Astrocyte of the spinal cord (primary cell): Measurements from ENCODE around the gene CELSR1.
"Not testable (repeated sequence)": the region's sequence is repeated elsewhere in the genome, so short reads cannot be mapped to it uniquely, and the experiment has no call there.

Experiments used
- DNase-seq: peaks from one replicate; pipeline ENCODE4 v3.0.0; 2011; ENCODE audit warnings: low read depth, low spot score
- H3K4me3 ChIP-seq: 2 replicates; pipeline ENCODE4 v1.5.1; 2011; ENCODE audit warnings: low read depth, mild to moderate bottlenecking, low read length, moderate library complexity
- in situ Hi-C: cut with HindIII; loops from 2 replicates; pipeline ENCODE4 v1.10.0; 2017; ENCODE audit warnings: low sequenced_read_pairs
- TF ChIP-seq, protein P1 (sequence below): IDR thresholded peaks from 2 replicates; pipeline ENCODE4 v1.5.1; 2012; ENCODE audit warnings: low read depth, mild to moderate bottlenecking, low read length, inconsistent platforms

Gene CELSR1

DNA sequence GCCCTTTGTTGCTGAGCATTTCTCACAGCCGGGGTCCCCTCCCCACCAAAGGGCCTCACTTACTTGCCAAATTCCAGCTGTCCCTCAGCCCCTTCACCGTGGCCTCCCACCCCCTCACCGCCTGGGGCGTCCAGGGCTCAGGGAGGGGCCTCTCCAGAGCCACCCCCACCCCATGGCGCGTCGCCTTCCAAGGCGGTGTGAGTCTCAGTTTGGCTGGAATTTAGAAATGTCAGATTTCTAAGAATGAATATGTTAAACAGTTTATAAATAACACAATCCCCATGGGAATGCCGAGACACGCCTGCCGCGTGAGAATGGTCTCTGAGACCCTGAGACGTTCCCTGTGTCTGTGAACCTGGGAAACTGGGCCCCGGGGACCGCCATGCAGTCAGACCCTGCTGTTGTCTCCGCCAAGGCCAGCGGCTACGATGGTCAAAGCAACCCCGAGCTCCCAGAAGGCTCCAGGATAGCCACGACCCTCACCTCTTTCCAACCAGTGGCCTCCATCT, 28.9 kb downstream of the CELSR1 start:
- TF ChIP-seq, protein P1, sequence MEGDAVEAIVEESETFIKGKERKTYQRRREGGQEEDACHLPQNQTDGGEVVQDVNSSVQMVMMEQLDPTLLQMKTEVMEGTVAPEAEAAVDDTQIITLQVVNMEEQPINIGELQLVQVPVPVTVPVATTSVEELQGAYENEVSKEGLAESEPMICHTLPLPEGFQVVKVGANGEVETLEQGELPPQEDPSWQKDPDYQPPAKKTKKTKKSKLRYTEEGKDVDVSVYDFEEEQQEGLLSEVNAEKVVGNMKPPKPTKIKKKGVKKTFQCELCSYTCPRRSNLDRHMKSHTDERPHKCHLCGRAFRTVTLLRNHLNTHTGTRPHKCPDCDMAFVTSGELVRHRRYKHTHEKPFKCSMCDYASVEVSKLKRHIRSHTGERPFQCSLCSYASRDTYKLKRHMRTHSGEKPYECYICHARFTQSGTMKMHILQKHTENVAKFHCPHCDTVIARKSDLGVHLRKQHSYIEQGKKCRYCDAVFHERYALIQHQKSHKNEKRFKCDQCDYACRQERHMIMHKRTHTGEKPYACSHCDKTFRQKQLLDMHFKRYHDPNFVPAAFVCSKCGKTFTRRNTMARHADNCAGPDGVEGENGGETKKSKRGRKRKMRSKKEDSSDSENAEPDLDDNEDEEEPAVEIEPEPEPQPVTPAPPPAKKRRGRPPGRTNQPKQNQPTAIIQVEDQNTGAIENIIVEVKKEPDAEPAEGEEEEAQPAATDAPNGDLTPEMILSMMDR, result no peak
- in situ Hi-C loops, result no loop called here
- H3K4me3 ChIP-seq, result no peak overlapping the region
- DNase-seq, result no peak

DNA sequence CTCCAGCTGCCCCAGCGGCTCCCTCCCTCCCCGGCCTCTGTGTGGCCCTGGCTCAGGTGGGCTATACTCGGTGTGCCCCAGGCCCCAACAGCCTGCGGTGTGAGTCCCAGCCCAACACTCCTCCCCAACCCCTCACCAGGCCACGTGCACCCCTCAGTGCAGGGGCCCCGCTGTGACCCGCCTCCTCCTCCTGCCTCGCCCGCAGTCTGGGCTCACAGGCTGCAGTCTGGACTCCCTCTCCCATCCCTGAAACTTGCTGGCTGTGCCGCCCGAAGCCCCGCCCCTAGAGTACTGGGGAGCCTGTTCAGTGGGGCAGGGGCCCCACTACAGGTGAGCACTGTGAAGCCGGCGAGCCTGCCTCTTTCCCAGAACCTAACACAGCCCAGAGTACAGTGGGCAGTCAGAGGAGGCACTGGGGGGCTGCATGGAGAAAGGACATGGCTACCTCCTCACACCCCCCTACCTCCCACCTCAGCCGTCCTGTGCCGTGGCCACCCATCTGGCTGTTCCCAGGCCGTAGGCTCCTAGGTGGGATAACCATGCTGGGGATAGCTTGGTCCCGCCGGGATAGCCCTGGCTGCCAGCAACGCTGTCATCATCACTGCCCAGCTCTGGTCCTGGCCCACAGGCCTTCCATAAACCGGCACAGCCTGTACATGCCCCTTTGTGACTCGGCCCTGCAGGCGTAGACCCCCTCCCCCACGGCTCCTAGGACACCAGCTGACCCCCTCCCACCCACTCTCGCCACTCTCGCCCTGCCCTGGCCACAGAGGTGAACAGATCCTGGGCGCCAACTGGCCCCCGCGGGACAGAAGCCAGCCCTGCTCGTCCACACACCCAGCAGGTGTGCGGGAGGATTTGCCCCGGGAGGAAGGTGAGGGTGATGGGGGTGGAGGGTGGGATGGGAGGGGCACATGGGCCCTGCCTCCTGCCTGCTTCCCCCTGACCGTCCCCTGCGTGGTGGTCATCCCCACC, 29.7 kb downstream of the CELSR1 start:
- TF ChIP-seq, protein P1, result no peak
- H3K4me3 ChIP-seq, result no peak overlapping the region
- DNase-seq, result no peak
- in situ Hi-C loops, result no loop called here

DNA sequence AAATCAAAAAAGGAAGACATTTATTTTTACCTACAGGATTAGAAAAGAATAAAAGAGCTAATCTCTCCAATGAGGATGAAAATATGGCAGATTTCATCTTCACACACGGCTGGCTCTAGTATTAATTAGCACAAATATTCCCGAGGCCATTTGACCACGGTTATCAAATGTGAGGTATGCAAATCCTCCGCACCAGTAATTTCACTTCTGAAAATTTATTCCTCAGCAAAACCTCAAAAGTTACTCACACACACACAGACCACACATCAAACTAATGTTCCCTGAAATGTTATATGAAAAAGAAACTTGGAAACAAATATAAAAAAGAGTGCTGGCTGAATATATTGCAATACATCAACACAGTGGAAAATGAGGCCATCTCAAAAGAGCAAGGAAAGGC, 32.8 kb downstream of the CELSR1 start:
- in situ Hi-C loops, result no loop called here
- no peak overlapping the region for H3K4me3 ChIP-seq
- DNase-seq, result no peak
- TF ChIP-seq, protein P1, result no peak

DNA sequence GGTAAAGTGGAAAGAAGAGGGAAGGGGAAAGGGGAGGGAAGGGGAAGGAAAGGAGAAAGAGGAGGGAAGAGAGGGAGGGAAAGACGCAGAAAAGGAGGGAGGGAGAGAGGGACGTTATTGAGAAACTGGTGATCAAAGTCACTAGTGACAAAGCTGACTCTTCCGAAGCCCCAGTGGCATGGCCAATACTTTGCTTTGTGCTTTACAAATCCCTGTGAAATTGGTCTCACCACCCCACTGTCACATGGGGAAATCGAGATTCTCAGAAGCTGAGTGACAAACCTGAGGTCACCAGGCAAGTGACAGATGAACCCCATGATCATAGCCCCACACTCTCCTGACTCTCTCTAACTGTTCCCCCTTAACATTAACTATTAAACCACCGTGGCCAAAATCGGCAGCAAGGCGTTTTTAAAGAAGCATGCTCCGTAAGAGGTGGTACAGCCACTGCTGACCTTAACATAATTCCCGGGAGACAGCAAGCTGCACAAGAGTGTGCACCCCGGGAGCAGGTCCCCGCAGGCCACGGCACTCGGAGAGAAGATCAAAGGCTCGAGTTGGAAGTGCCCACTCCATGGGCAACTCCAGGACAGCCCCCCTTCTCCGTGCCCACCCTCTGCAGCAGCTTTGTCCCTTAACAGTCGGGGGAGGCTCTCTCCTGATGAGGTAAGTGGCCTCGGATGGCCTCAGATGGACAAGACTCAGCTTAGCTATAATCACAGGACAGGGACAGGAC, 34.8 kb downstream of the CELSR1 start:
- H3K4me3 ChIP-seq, result no peak overlapping the region
- in situ Hi-C loops, result no loop called here
- no peak for DNase-seq
- TF ChIP-seq, protein P1, result no peak

DNA sequence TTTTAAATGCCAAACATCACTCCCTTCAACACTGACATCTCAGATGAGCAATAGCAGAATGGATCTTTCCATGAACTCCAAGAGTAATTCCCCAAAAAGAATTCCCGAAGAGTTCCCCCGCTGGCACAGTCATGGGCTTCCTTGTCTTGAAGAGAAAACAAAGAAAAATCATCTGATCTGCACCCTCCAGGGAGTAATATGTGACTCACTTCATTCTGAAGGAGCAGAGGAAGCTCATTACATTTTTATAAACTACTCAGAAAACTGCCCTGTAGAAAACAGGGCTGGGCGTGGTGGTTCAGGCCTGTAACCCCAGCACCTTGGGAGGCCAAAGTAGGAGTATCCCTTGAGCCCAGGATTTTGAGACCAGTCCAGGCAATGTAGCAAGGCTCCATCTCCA, 35.7 kb downstream of the CELSR1 start:
- TF ChIP-seq, protein P1, result no peak
- peak; percentile 83 for DNase-seq
- in situ Hi-C loops, result no loop called here
- no peak overlapping the region for H3K4me3 ChIP-seq

DNA sequence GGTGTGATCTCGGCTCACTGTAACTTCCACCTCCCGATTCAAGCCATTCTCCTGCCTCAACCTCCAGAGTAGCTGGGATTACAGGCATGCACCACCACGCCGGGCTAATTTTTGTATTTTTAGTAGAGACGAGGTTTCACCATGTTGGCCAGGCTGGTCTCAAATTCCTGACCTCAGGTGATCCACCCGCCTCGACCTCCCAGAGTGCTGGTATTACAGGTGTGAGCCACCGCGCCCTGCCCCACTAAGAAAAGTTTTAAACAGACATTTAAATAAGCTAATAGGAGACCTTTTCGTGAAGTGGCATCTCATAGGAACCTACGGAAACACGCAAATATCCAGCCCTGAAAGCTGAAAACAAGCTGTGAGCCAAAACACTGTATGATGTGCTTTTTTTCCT, 36.2 kb downstream of the CELSR1 start:
- DNase-seq, in situ Hi-C loops, H3K4me3 ChIP-seq: not testable (repeated sequence)
